Measurements from ENCODE around the gene SCN3A. TPM values are rescaled to one million over a fixed set of nuclear protein-coding genes. Genes with fewer than 3 reads are reported as not detected.

The SCN3A gene
- total and polyA plus RNA-seq, 8 donors, result under 0.01 to 12.5 (median 0.87) TPM; not detected in 1

DNA sequence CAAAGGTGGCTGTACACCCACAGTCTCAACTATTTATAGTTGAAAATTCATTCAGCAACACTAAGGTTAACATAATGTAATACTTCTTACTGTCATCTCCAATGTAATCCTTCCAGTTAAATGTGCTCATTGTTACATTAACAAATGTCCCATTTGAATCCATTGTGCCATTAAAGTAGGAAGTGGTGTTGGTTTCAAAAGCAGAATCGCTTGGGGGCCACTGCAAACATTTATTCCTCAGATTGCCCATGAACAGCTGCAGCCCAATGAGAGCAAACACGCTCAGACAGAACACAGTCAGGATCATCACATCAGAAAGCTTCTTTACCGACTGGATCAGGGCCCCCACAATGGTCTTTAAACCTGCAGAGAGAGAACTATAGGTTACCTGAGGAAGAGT is 41.4 kb downstream of the SCN3A start:
- Histone ChIP-seq H3K9me3 (no peaks in the 10 kb centered on the region), H3K4me3 (no peak overlapping the region), H3K27ac (no peak overlapping the region), H3K27me3 (no peaks in the 10 kb centered on the region), H3K4me1 (no peaks in the 10 kb centered on the region), H3K36me3 (no peaks in the 10 kb centered on the region)
- no peak for TF ChIP-seq POLR2AphosphoS5 (IDR thresholded peaks at IDR 0.05)
- no peak for TF ChIP-seq POLR2A (IDR thresholded peaks at IDR 0.05)
- TF ChIP-seq EP300 (IDR thresholded peaks at IDR 0.05), result no peak
- TF ChIP-seq CTCF (IDR thresholded peaks at IDR 0.05), result no peak
- intact Hi-C loops (cut with DNase I; ENCODE audit: low total_unique reads), result no loop called here
- 50 to 74% (median 68%) methylated on average over 3 of the region's 3 CpGs for WGBS, 5 donors
- DNase-seq, result no peak

DNA sequence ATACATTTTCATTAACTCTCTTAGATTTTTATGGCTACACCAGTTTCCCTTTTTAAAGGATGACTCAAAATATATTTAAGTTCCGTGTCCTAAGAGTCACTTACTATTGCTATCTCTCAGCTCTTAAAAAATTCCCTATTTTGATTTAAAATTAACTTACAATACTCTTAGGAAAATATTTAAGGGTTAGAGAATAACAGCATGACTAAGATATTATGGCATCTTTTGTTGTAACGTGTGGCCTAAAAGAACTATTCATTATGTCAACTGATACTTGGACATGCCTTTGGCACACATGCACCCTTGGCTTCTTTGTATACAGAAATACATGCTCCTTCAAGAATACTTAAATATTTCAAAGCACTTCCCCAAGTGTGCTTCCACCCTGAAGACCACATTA is 42.3 kb downstream of the SCN3A start:
- no peaks in the 10 kb centered on the region for H3K9me3 ChIP-seq
- no peaks in the 10 kb centered on the region for H3K36me3 ChIP-seq
- no peak for DNase-seq
- no peak overlapping the region for H3K4me3 ChIP-seq
- no peaks in the 10 kb centered on the region for H3K4me1 ChIP-seq
- TF ChIP-seq CTCF (IDR thresholded peaks at IDR 0.05) (no peak), POLR2AphosphoS5 (IDR thresholded peaks at IDR 0.05) (no peak), POLR2A (IDR thresholded peaks at IDR 0.05) (no peak), EP300 (IDR thresholded peaks at IDR 0.05) (no peak)
- no peak overlapping the region for H3K27ac ChIP-seq
- intact Hi-C loops (cut with DNase I; ENCODE audit: low total_unique reads), result no loop called here
- WGBS, 5 donors, result 0 to 72% (median 69%) methylated on average over 2 of the region's 2 CpGs
- no peaks in the 10 kb centered on the region for H3K27me3 ChIP-seq

DNA sequence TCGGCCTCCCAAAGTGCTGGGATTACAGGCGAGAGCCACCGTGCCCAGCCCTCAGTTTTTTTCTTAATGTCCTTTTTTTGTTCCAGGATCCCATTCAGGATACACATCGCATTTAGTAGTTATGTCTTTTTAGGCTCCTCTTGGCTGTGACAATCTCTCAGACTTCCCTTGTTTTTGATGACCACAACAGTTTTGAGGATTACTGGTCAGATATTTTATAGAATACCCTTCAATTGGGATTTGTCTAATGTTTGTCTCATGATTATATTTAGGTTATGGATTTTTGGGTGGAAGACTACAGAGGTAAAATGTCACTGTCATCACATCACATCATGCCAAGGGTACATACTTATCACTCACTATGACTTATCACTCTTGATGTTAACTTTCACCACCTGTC is 46.7 kb downstream of the SCN3A start:
- no peak overlapping the region for H3K4me3 ChIP-seq
- intact Hi-C loops (cut with DNase I; ENCODE audit: low total_unique reads), result no loop called here
- WGBS, 5 donors, result 92 to 97% (median 96%) methylated on average over 4 of the region's 4 CpGs
- TF ChIP-seq CTCF (IDR thresholded peaks at IDR 0.05) (no peak), POLR2A (IDR thresholded peaks at IDR 0.05) (no peak), POLR2AphosphoS5 (IDR thresholded peaks at IDR 0.05) (no peak), EP300 (IDR thresholded peaks at IDR 0.05) (no peak)
- DNase-seq, result no peak
- no peaks in the 10 kb centered on the region for H3K27me3 ChIP-seq
- H3K9me3 ChIP-seq, result no peaks in the 10 kb centered on the region
- no peak overlapping the region for H3K27ac ChIP-seq
- no peaks in the 10 kb centered on the region for H3K36me3 ChIP-seq
- no peaks in the 10 kb centered on the region for H3K4me1 ChIP-seq

DNA sequence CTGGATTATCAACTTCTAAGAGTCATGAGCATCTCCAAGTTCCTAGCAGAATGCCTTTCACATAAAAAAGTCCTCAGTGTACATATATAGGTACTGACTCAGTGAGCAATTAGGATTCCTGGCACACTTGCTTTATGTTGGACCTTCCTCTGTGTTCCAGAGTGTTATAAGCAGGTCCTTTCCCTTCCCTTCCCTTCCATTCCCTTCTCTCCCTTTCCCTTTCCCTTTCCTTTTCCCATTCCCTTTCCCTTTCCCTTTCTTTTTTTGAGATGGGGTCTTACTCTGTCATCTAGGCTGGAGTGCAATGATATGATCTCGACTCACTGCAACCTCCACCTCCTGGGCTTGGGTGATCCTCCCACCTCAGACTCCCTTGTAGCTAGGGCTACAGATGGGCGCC is 48.7 kb downstream of the SCN3A start:
- DNase-seq, result no peak
- no peak overlapping the region for H3K4me3 ChIP-seq
- no peaks in the 10 kb centered on the region for H3K4me1 ChIP-seq
- no peak for TF ChIP-seq EP300 (IDR thresholded peaks at IDR 0.05)
- no peak for TF ChIP-seq CTCF (IDR thresholded peaks at IDR 0.05)
- TF ChIP-seq POLR2AphosphoS5 (IDR thresholded peaks at IDR 0.05), result no peak
- no peak for TF ChIP-seq POLR2A (IDR thresholded peaks at IDR 0.05)
- intact Hi-C loops (cut with DNase I; ENCODE audit: low total_unique reads), result no loop called here
- no peaks in the 10 kb centered on the region for H3K9me3 ChIP-seq
- no peak overlapping the region for H3K27ac ChIP-seq
- H3K36me3 ChIP-seq, result no peaks in the 10 kb centered on the region
- no peaks in the 10 kb centered on the region for H3K27me3 ChIP-seq
- 85 to 93% (median 86%) methylated on average over 2 of the region's 2 CpGs for WGBS, 5 donors

Data from stomach (tissue), 9 donors.